GM12878 (cell line): ENCODE measurements around the gene F10. TPM values are rescaled to one million over a fixed set of nuclear protein-coding genes. Genes with fewer than 3 reads are reported as not detected.

Experiments
- ATAC-seq: fragments of 200-7000 bp; cut with Tn5 transposase; 3 replicates; pipeline ENCODE4 v1.9.1; 2020; ENCODE audit warnings: mild to moderate bottlenecking, moderate library complexity
- BruUV-seq: library from RNA; stranded (reverse); fragments of 400-500 nt; replicated peaks from 2 replicates; lab custom pipeline; 2021; lab: Mats Ljungman, UMichigan
- CTCF ChIA-PET: fragments of 300-600 bp; sonication (Branson Sonifier 250); formaldehyde crosslinking; extraction: SDS; loops from one replicate; lab custom pipeline; 2021; ENCODE audit warnings: inconsistent platforms; lab: Yijun Ruan, JAX
- POLR2A ChIA-PET: fragments of 350-600 bp; formaldehyde crosslinking; extraction: SDS; loops from one replicate; lab custom pipeline; 2021; ENCODE audit warnings: inconsistent platforms; lab: Charles Lee
- RAD21 ChIA-PET: fragments of 300-600 bp; sonication (Branson Sonifier 250); formaldehyde crosslinking; loops from one replicate; lab custom pipeline; 2023; ENCODE audit warnings: antibody characterized with exemption; ENCODE audit not compliant: unreplicated experiment; lab: Charles Lee
- SMC1A ChIA-PET: fragments of 300-600 bp; sonication (Branson Sonifier 250); formaldehyde crosslinking; loops from one replicate; lab custom pipeline; 2023; ENCODE audit not compliant: unreplicated experiment, uncharacterized antibody; lab: Charles Lee
- DNase-seq: peaks from one replicate; pipeline ENCODE4 v3.0.0-alpha.2; 2011; ENCODE audit warnings: low read depth, low spot score
- FAIRE-seq: peaks from 3 replicates; lab custom pipeline; 2011; peaks lifted over from hg19 to GRCh38; lab: Jason Lieb, UNC
- H2AFZ ChIP-seq: 2 replicates; pipeline ENCODE4 v1.6.0; 2011; ENCODE audit warnings: low read depth, low read length, control low read depth; ENCODE audit not compliant: control insufficient read depth
- H3K27ac ChIP-seq: 2 replicates; pipeline ENCODE4 v1.5.1; 2011; ENCODE audit warnings: control low read depth; ENCODE audit not compliant: control insufficient read depth, insufficient read depth
- H3K27me3 ChIP-seq, 2 experiments: replicated peaks in 1 of 2; 2 replicates each; pipeline versions ENCODE4 v1.6.0 to v1.6.1; 2011; ENCODE audit warnings: low read length in 1 of 2; ENCODE audit not compliant: control insufficient read depth in 2 of 2, insufficient read depth in 2 of 2
- H3K36me3 ChIP-seq, 2 experiments: 2 replicates each; pipeline ENCODE4 v1.5.1; 2011; ENCODE audit warnings: low read length in 1 of 2; ENCODE audit not compliant: control insufficient read depth in 2 of 2, insufficient read depth in 2 of 2
- H3K4me1 ChIP-seq: 2 replicates; pipeline ENCODE4 v1.6.1; 2011; ENCODE audit warnings: mild to moderate bottlenecking, low read length, moderate library complexity, mixed read lengths; ENCODE audit not compliant: control insufficient read depth, insufficient read depth
- H3K4me2 ChIP-seq: 2 replicates; pipeline ENCODE4 v1.6.0; 2011; ENCODE audit warnings: control low read depth; ENCODE audit not compliant: control insufficient read depth, insufficient read depth
- H3K4me3 ChIP-seq: fragments of 200-600 bp; sonication (generic); 2 replicates; pipeline ENCODE4 v1.5.1; 2016
- H3K79me2 ChIP-seq: 2 replicates; pipeline ENCODE4 v1.6.0; 2011; ENCODE audit warnings: low read length; ENCODE audit not compliant: control insufficient read depth, insufficient read depth
- H3K9ac ChIP-seq: 2 replicates; pipeline ENCODE4 v1.8.0; 2011; ENCODE audit warnings: low read length, control low read depth, mixed read lengths; ENCODE audit not compliant: control insufficient read depth, insufficient read depth
- H3K9me3 ChIP-seq: replicated peaks from 3 replicates; pipeline ENCODE4 v1.5.1; 2011; ENCODE audit warnings: mild to moderate bottlenecking, low read length; ENCODE audit not compliant: control insufficient read depth, insufficient read depth
- H4K20me1 ChIP-seq: 2 replicates; pipeline ENCODE4 v1.6.0; 2011; ENCODE audit not compliant: control insufficient read depth, insufficient read depth
- EP300 ChIP-seq, 2 experiments: fragments of 150-350 bp in 1 of 2; IDR thresholded peaks; 2 replicates each; pipeline ENCODE4 v1.6.1; 2011 to 2012; ENCODE audit warnings: low read depth in 2 of 2, low read length in 2 of 2, borderline replicate concordance in 1 of 2, improper control_type of control experiment in 1 of 2, inconsistent platforms in 1 of 2; ENCODE audit not compliant: control insufficient read depth in 1 of 2
- FOXM1 ChIP-seq: IDR thresholded peaks from 2 replicates; pipeline ENCODE4 v1.6.1; 2012; ENCODE audit warnings: low read depth, mild to moderate bottlenecking, inconsistent platforms, low read length, moderate library complexity
- HCFC1 ChIP-seq: fragments of 150-350 bp; IDR thresholded peaks from 2 replicates; pipeline ENCODE4 v1.6.1; 2014; ENCODE audit warnings: low read length
- HDAC2 ChIP-seq: fragments of 200-600 bp; sonication (generic); IDR thresholded peaks from 2 replicates; pipeline ENCODE4 v1.6.1; 2017
- LARP7 ChIP-seq: fragments of 450-650 bp; IDR thresholded peaks from 2 replicates; pipeline ENCODE4 v1.6.1; 2017; ENCODE audit warnings: mild to moderate bottlenecking
- POLR2AphosphoS5 ChIP-seq: IDR thresholded peaks from 2 replicates; pipeline ENCODE4 v1.6.1; 2011; ENCODE audit warnings: mild to moderate bottlenecking, low read length, inconsistent platforms
- SMAD5 ChIP-seq: IDR thresholded peaks from 2 replicates; pipeline ENCODE4 v1.6.1; 2016; ENCODE audit warnings: antibody characterized with exemption, low read depth
- WGBS: methylation state at CpG from one replicate; pipeline ENCODE4 v1.1.6; 2016; ENCODE audit warnings: low lambda C conversion rate; ENCODE audit not compliant: insufficient replicate concordance, insufficient coverage; ENCODE audit errors: missing lambda C conversion rate; 5-methylcytosine and 5-hydroxymethylcytosine counted together
- in situ Hi-C: fragments of 300-500 bp; cut with MboI; formaldehyde crosslinking; loops from 9 replicates; pipeline ENCODE4 v1.14.3; 2018; ENCODE audit warnings: mixed read lengths
- intact Hi-C: fragments of 100-400 bp; cut with micrococcal nuclease; formaldehyde crosslinking; loops from one replicate; pipeline ENCODE4 v1.14.2; 2022; ENCODE audit not compliant: unreplicated experiment
- polyA plus RNA-seq, 11 experiments: library from polyadenylated mRNA; depleted of rRNA in 4 of 11; unstranded in 6 of 11; stranded (reverse) in 5 of 11; fragments of >200 nt; fragmentation: Nextera tagmentation in 4 of 11; fragmentation: Illumina TruSeq in 1 of 11; extraction: Ambion mirVana in 4 of 11; extraction: Trizol in 1 of 11; gene quantifications; 1 replicate in 1 of 11; 2 replicates in 10 of 11; pipeline versions ENCODE4 v1.2.1 to v1.2.3, GENCODE V29; 2011 to 2016; ENCODE audit warnings: inconsistent platforms in 2 of 11, missing spikeins in 2 of 11, low read depth in 1 of 11
- total RNA-seq, 4 experiments: library from RNA; depleted of rRNA in 3 of 4; stranded (reverse); fragments of >200 nt in 3 of 4; fragmentation: Illumina TruSeq in 1 of 4; extraction: Trizol in 1 of 4; gene quantifications; 2 replicates each; pipeline versions ENCODE4 v1.2.1 to v1.2.3, GENCODE V29; 2013 to 2021
- TF ChIP-seq, protein P1 (sequence below): IDR thresholded peaks from 2 replicates; pipeline ENCODE4 v1.6.1; 2012; ENCODE audit warnings: mild to moderate bottlenecking, low read depth, low read length
- TF ChIP-seq, protein P2 (sequence below), 3 experiments: IDR thresholded peaks in 2 of 3; conservative IDR thresholded peaks in 1 of 3; 2 replicates each; pipeline ENCODE4 v1.5.1; 2011; ENCODE audit warnings: low read depth in 3 of 3, low read length in 3 of 3, mild to moderate bottlenecking in 3 of 3, control low read depth in 2 of 3, moderate library complexity in 2 of 3, inconsistent platforms in 1 of 3, mixed read lengths in 1 of 3; ENCODE audit not compliant: control insufficient read depth in 2 of 3, insufficient read depth in 1 of 3; ENCODE audit errors: extremely low read depth in 1 of 3
- TF ChIP-seq, protein P3 (sequence below): fragments of 450-650 bp; IDR thresholded peaks from 2 replicates; pipeline ENCODE4 v1.6.1; 2016; ENCODE audit warnings: mild to moderate bottlenecking

The F10 gene
- total and polyA plus RNA-seq, 10 of the 15 experiments (the other 5 are each of a cell fraction or from before 2014, with no cell fraction given): not detected

DNA sequence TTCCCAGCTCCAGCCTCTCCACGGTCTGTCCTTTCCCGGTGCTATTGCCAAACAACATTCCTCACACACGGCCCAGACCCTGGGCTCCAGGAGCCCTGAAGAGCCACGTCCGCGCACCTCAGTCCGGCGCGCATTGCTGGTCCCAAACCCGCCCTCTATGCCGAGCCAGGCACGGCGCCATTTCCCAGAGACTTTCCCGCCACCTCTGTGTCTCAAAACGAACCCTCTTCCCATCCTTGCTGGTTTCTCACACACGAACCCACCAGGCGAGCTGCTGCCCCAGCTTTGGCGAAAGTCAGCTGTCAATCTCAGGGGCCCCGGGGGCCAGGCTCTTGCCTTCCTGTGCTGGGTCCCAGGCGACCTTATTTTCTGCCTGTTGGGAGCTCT lies 45.0 kb upstream of the F10 start (continued):
- TF ChIP-seq EP300 (IDR thresholded peaks at IDR 0.05; ENCODE audit: borderline replicate concordance in 1 of 2, control insufficient read depth in 1 of 2, low read depth in 2 of 2, low read length in 2 of 2): no peak
- TF ChIP-seq POLR2AphosphoS5: no peak
- no peak for TF ChIP-seq FOXM1
- no peak for TF ChIP-seq SMAD5

DNA sequence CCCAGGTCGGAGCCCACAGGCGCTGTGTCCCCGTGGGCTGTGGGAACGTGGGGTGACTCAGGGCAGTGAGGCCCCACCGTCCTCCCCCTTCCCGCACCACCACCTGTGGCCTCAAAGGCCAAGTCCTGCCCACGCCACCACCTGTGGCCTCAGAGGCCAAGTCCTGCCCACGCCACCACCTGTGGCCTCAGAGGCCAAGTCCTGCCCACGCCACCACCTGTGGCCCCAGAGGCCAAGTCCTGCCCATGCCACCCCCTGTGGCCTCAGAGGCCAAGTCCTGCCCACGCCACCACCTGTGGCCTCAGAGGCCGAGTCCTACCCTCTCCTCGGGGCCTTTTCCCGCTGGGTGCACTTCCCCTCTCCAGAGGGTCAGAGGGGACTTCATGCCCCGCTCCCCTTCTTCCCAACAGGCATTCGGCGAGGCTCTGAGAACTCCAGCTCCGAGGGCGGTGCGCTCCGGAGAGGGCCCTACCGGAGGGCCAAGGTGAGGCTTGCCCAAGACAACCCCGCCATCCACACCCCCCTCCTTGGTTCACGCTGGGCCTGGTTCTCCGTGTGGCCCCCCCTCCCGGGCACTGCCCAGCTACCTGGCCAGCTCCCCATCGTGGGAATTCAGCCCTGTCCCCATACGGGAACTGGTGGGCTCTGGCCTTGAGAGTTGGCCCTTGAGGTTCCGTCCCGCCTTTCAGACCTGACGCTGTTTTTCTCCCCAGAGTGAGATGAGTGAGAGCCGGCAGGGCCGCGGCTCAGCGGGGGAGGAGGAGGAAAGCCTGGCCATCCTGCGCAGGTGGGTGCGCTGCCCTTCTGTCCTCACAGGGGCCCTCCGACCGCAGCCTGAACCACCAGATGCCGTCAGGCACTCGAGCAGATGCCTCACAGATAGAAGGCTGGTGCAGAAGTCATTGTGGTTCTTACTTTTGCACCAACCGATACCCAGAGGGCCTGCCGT lies 44.4 kb upstream of the F10 start:
- POLR2A ChIA-PET: no interaction called here

More for the DNA sequence above, 44.4 kb upstream of the F10 start:
- Histone ChIP-seq H3K36me3 (no peaks in the 10 kb centered on the region), H3K27me3 (no peaks in the 10 kb centered on the region), H3K79me2 (no peaks in the 10 kb centered on the region), H2AFZ (no peak overlapping the region), H3K9ac (no peak overlapping the region), H3K4me3 (no peak overlapping the region), H3K4me2 (no peak overlapping the region), H3K9me3 (no peaks in the 10 kb centered on the region), H3K27ac (no peak overlapping the region), H4K20me1 (no peaks in the 10 kb centered on the region), H3K4me1 (no peaks in the 10 kb centered on the region)
- intact Hi-C loops: no loop called here
- no TSS peak for BruUV-seq
- in situ Hi-C loops: no loop called here
- RAD21 ChIA-PET: no interaction called here
- 52% methylated on average over 34 of the region's 42 CpGs for WGBS
- SMC1A ChIA-PET: no interaction called here
- no peak for TF ChIP-seq HCFC1
- TF ChIP-seq, protein P1, sequence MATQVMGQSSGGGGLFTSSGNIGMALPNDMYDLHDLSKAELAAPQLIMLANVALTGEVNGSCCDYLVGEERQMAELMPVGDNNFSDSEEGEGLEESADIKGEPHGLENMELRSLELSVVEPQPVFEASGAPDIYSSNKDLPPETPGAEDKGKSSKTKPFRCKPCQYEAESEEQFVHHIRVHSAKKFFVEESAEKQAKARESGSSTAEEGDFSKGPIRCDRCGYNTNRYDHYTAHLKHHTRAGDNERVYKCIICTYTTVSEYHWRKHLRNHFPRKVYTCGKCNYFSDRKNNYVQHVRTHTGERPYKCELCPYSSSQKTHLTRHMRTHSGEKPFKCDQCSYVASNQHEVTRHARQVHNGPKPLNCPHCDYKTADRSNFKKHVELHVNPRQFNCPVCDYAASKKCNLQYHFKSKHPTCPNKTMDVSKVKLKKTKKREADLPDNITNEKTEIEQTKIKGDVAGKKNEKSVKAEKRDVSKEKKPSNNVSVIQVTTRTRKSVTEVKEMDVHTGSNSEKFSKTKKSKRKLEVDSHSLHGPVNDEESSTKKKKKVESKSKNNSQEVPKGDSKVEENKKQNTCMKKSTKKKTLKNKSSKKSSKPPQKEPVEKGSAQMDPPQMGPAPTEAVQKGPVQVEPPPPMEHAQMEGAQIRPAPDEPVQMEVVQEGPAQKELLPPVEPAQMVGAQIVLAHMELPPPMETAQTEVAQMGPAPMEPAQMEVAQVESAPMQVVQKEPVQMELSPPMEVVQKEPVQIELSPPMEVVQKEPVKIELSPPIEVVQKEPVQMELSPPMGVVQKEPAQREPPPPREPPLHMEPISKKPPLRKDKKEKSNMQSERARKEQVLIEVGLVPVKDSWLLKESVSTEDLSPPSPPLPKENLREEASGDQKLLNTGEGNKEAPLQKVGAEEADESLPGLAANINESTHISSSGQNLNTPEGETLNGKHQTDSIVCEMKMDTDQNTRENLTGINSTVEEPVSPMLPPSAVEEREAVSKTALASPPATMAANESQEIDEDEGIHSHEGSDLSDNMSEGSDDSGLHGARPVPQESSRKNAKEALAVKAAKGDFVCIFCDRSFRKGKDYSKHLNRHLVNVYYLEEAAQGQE: no peak
- TF ChIP-seq LARP7: no peak
- TF ChIP-seq HDAC2: no peak
- TF ChIP-seq, protein P2, sequence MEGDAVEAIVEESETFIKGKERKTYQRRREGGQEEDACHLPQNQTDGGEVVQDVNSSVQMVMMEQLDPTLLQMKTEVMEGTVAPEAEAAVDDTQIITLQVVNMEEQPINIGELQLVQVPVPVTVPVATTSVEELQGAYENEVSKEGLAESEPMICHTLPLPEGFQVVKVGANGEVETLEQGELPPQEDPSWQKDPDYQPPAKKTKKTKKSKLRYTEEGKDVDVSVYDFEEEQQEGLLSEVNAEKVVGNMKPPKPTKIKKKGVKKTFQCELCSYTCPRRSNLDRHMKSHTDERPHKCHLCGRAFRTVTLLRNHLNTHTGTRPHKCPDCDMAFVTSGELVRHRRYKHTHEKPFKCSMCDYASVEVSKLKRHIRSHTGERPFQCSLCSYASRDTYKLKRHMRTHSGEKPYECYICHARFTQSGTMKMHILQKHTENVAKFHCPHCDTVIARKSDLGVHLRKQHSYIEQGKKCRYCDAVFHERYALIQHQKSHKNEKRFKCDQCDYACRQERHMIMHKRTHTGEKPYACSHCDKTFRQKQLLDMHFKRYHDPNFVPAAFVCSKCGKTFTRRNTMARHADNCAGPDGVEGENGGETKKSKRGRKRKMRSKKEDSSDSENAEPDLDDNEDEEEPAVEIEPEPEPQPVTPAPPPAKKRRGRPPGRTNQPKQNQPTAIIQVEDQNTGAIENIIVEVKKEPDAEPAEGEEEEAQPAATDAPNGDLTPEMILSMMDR (IDR thresholded peaks at IDR 0.05 in 2 of 3, conservative IDR thresholded peaks at IDR 0.05 in 1 of 3; ENCODE audit: control insufficient read depth in 2 of 3, extremely low read depth in 1 of 3, insufficient read depth in 1 of 3, low read depth in 3 of 3, low read length in 3 of 3): no peak
- TF ChIP-seq, protein P3, sequence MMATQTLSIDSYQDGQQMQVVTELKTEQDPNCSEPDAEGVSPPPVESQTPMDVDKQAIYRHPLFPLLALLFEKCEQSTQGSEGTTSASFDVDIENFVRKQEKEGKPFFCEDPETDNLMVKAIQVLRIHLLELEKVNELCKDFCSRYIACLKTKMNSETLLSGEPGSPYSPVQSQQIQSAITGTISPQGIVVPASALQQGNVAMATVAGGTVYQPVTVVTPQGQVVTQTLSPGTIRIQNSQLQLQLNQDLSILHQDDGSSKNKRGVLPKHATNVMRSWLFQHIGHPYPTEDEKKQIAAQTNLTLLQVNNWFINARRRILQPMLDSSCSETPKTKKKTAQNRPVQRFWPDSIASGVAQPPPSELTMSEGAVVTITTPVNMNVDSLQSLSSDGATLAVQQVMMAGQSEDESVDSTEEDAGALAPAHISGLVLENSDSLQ: no peak
- FAIRE-seq (no peak), DNase-seq (no peak), ATAC-seq (no peak)
- CTCF ChIA-PET: no interaction called here
